Fibroblast of villous mesenchyme (primary cell): ENCODE measurements around the gene PARK7. TPM values are rescaled to one million over a fixed set of nuclear protein-coding genes. Genes with fewer than 3 reads are reported as not detected.

ENCODE experiments used
- DNase-seq: peaks from one replicate; pipeline ENCODE4 v3.0.0-alpha.2; 2010; ENCODE audit warnings: low read depth
- H3K4me3 ChIP-seq: 2 replicates; pipeline ENCODE4 v1.5.1; 2011; ENCODE audit warnings: low read depth, mild to moderate bottlenecking, low read length
- CTCF ChIP-seq: IDR thresholded peaks from 2 replicates; pipeline ENCODE4 v1.5.1; 2012; ENCODE audit warnings: low read depth, mild to moderate bottlenecking, low read length; ENCODE audit not compliant: insufficient read depth
- total RNA-seq: library from RNA; depleted of rRNA; stranded (reverse); fragments of >200 nt; gene quantifications from 2 replicates; pipeline ENCODE4 v1.2.3, GENCODE V29; 2012

Gene PARK7
- total RNA-seq, 1 donor = 198 TPM

GRCh38 chr1:8013800-8014199, 52.3 kb downstream of the PARK7 start:
- peak; percentile 12 for DNase-seq
- no peak overlapping the region for H3K4me3 ChIP-seq
- no peak for TF ChIP-seq CTCF

GRCh38 chr1:8014381-8014988, 53.0 kb downstream of the PARK7 start:
- H3K4me3 ChIP-seq = no peak overlapping the region
- peak; percentile 14 for DNase-seq
- TF ChIP-seq CTCF = no peak

- peak; percentile 85 for DNase-seq
- TF ChIP-seq CTCF = peak; percentile 53
- peak overlapping the region; percentile 16 for H3K4me3 ChIP-seq
Observed at GRCh38 chr1:8015036-8015808, 53.7 kb downstream of the PARK7 start.

GRCh38 chr1:8015809-8016165, 54.3 kb downstream of the PARK7 start:
- H3K4me3 ChIP-seq = peak overlapping the region; percentile 12
- DNase-seq = peak; percentile 74
- TF ChIP-seq CTCF = no peak

- peak; percentile 56 for DNase-seq
- peak overlapping the region; percentile 21 for H3K4me3 ChIP-seq
Observed at GRCh38 chr1:8016210-8016894, 54.8 kb downstream of the PARK7 start.

GRCh38 chr1:8016895-8017241, 55.4 kb downstream of the PARK7 start:
- H3K4me3 ChIP-seq = peak overlapping the region; percentile 21
- TF ChIP-seq CTCF = no peak
- no peak for DNase-seq

More at GRCh38 chr1:8016210-8016894, 54.8 kb downstream of the PARK7 start:
- no peak for TF ChIP-seq CTCF
